ENCODE results near the gene RYR3. TPM values are rescaled to one million over a fixed set of nuclear protein-coding genes. Genes with fewer than 3 reads are reported as not detected.
"Not testable (repeated sequence)": the region's sequence is repeated elsewhere in the genome, so short reads cannot be mapped to it uniquely, and the experiment has no call there.

Gene RYR3
- total RNA-seq, 2 experiments from 2014 or later: not detected

DNA sequence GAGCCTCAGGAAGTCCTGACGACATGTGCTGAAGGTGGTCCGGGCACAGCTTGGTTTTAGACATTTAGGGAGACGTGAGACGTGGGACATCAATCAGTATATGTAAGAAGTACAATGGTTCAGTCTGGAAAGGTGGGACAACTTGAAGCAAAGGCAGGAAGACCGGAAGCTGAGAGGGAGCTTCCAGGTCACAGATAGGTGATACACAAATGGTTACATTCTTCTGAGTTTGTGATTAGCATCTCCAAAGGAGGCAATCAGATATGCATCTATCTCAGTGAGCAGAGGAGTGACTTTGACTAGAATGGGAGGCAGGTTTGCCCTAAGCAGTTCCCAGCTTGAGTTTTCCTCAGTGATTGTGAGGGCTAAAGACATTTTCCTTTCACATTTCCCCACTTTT, 282.1 kb downstream of the RYR3 start:
- Mint-ChIP-seq H3K4me1 (ENCODE audit: low read depth) (no peaks in the 10 kb centered on the region), H3K9me3 (peaks cover 6% of the 10 kb centered on the region), H3K4me3 (no peak overlapping the region), H3K27me3 (peaks cover 5% of the 10 kb centered on the region), H3K36me3 (no peaks in the 10 kb centered on the region), H3K27ac (no peak overlapping the region)
- intact Hi-C loops (cut with micrococcal nuclease): no loop called here
- ChIA-PET POLR2A (no interaction called here), CTCF (no interaction called here)
- DNase-seq: no peak

GRCh38 chr15:33598382-33598781, 287.6 kb downstream of the RYR3 start:
- H3K4me3 Mint-ChIP-seq; DNase-seq; intact Hi-C loops (cut with micrococcal nuclease); POLR2A ChIA-PET; H3K9me3 Mint-ChIP-seq; H3K36me3 Mint-ChIP-seq; H3K27ac Mint-ChIP-seq; H3K27me3 Mint-ChIP-seq; H3K4me1 Mint-ChIP-seq (ENCODE audit: low read depth); CTCF ChIA-PET: not testable (repeated sequence)

DNA sequence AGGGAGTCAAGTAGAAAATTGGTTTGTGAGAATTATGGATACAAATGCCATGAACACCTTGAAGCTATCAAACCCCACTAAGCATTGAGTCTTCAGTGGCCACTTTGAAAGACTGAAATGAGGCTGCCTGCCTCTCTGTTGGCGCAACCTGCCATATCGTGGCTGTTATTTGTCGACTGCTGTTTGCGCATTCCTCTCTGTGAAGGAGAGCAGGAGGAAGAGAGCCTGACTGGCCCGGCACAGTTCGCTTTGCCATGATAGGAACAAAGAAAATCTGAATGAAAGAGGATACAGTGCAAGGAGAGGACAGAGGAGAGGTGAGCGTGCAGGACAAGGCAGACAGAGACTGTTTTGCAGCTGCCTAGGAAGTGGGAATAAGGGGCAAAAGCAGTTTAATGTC, 289.4 kb downstream of the RYR3 start:
- no peaks in the 10 kb centered on the region for H3K27me3 Mint-ChIP-seq
- intact Hi-C loops (cut with micrococcal nuclease): no loop called here
- POLR2A ChIA-PET: no interaction called here
- no peak overlapping the region for H3K27ac Mint-ChIP-seq
- CTCF ChIA-PET: no interaction called here
- no peaks in the 10 kb centered on the region for H3K9me3 Mint-ChIP-seq
- no peak overlapping the region for H3K4me3 Mint-ChIP-seq
- DNase-seq: no peak
- no peaks in the 10 kb centered on the region for H3K4me1 Mint-ChIP-seq (ENCODE audit: low read depth)
- no peaks in the 10 kb centered on the region for H3K36me3 Mint-ChIP-seq

- CTCF ChIA-PET: no interaction called here
- no peaks in the 10 kb centered on the region for H3K9me3 Mint-ChIP-seq
- intact Hi-C loops (cut with micrococcal nuclease): no loop called here
- no peaks in the 10 kb centered on the region for H3K4me1 Mint-ChIP-seq (ENCODE audit: low read depth)
- H3K4me3 Mint-ChIP-seq: no peak overlapping the region
- POLR2A ChIA-PET: no interaction called here
- H3K27me3 Mint-ChIP-seq: no peaks in the 10 kb centered on the region
- no peaks in the 10 kb centered on the region for H3K36me3 Mint-ChIP-seq
- DNase-seq: no peak
- H3K27ac Mint-ChIP-seq: no peak overlapping the region
Observed at GRCh38 chr15:33601461-33601860, 290.7 kb downstream of the RYR3 start.

GRCh38 chr15:33608714-33609113, 297.9 kb downstream of the RYR3 start:
- no peaks in the 10 kb centered on the region for H3K4me1 Mint-ChIP-seq (ENCODE audit: low read depth)
- H3K27ac Mint-ChIP-seq: no peak overlapping the region
- no peaks in the 10 kb centered on the region for H3K9me3 Mint-ChIP-seq
- no peak overlapping the region for H3K4me3 Mint-ChIP-seq
- intact Hi-C loops (cut with micrococcal nuclease): no loop called here
- no peak for DNase-seq
- ChIA-PET CTCF (no interaction called here), POLR2A (no interaction called here)
- no peaks in the 10 kb centered on the region for H3K36me3 Mint-ChIP-seq
- H3K27me3 Mint-ChIP-seq: no peaks in the 10 kb centered on the region

GRCh38 chr15:33612721-33613304, 302.0 kb downstream of the RYR3 start:
- Mint-ChIP-seq H3K4me3 (no peak overlapping the region), H3K27ac (no peak overlapping the region), H3K4me1 (ENCODE audit: low read depth) (no peaks in the 10 kb centered on the region), H3K36me3 (no peaks in the 10 kb centered on the region), H3K27me3 (no peaks in the 10 kb centered on the region), H3K9me3 (no peaks in the 10 kb centered on the region)
- intact Hi-C loops (cut with micrococcal nuclease): no loop called here
- POLR2A ChIA-PET: no interaction called here
- no peak for DNase-seq
- CTCF ChIA-PET: no interaction called here

- ChIA-PET CTCF (no interaction called here), POLR2A (no interaction called here)
- intact Hi-C loops (cut with micrococcal nuclease): no loop called here
- Mint-ChIP-seq H3K9me3 (no peaks in the 10 kb centered on the region), H3K4me1 (ENCODE audit: low read depth) (no peaks in the 10 kb centered on the region), H3K27ac (no peak overlapping the region), H3K36me3 (no peaks in the 10 kb centered on the region), H3K27me3 (no peaks in the 10 kb centered on the region), H3K4me3 (no peak overlapping the region)
- no peak for DNase-seq
Observed at GRCh38 chr15:33616475-33616874, 305.7 kb downstream of the RYR3 start.

- H3K4me1 Mint-ChIP-seq (ENCODE audit: low read depth): no peaks in the 10 kb centered on the region
Observed at GRCh38 chr15:33618350-33618749, 307.6 kb downstream of the RYR3 start.

DNA sequence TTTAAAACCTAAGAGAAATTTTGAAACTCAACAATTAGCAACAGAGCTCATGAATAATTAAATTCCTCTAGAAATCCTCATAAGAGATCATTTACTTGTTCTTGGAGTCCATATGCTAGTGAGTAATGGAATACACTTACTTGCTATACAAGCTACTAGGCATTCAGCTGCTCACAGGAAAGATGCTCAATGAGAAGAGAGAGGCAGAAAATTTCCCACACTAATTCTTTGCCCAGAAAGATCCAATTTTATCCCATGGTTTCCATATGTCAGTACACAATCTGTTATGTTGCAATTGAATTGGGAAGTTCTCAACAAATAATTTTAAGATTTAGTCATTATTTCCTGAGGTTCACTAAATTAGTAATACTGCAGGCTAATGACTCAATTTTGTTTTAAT, 310.4 kb downstream of the RYR3 start:
- ChIA-PET POLR2A (no interaction called here), CTCF (no interaction called here)
- H3K4me1 Mint-ChIP-seq (ENCODE audit: low read depth): no peaks in the 10 kb centered on the region
- H3K4me3 Mint-ChIP-seq: no peak overlapping the region
- H3K9me3 Mint-ChIP-seq: no peaks in the 10 kb centered on the region
- DNase-seq: no peak
- H3K27me3 Mint-ChIP-seq: peaks cover 2% of the 10 kb centered on the region
- intact Hi-C loops (cut with micrococcal nuclease): no loop called here
- H3K36me3 Mint-ChIP-seq: no peaks in the 10 kb centered on the region
- H3K27ac Mint-ChIP-seq: no peak overlapping the region

More at GRCh38 chr15:33618350-33618749, 307.6 kb downstream of the RYR3 start:
- Mint-ChIP-seq H3K4me3 (no peak overlapping the region), H3K36me3 (no peaks in the 10 kb centered on the region), H3K27me3 (no peaks in the 10 kb centered on the region), H3K9me3 (no peaks in the 10 kb centered on the region), H3K27ac (no peak overlapping the region)
- ChIA-PET POLR2A (no interaction called here), CTCF (no interaction called here)
- intact Hi-C loops (cut with micrococcal nuclease): no loop called here
- no peak for DNase-seq

GRCh38 chr15:33623010-33623409, 312.2 kb downstream of the RYR3 start:
- intact Hi-C loops (cut with micrococcal nuclease): no loop called here
- H3K36me3 Mint-ChIP-seq: no peaks in the 10 kb centered on the region
- H3K4me1 Mint-ChIP-seq (ENCODE audit: low read depth): no peaks in the 10 kb centered on the region
- no peak for DNase-seq
- H3K27me3 Mint-ChIP-seq: peaks cover 2% of the 10 kb centered on the region
- POLR2A ChIA-PET: no interaction called here
- no peak overlapping the region for H3K27ac Mint-ChIP-seq
- no peaks in the 10 kb centered on the region for H3K9me3 Mint-ChIP-seq
- CTCF ChIA-PET: no interaction called here
- no peak overlapping the region for H3K4me3 Mint-ChIP-seq

- Mint-ChIP-seq H3K4me3 (no peak overlapping the region), H3K27me3 (peaks cover 2% of the 10 kb centered on the region), H3K36me3 (no peaks in the 10 kb centered on the region), H3K27ac (no peak overlapping the region), H3K9me3 (no peaks in the 10 kb centered on the region), H3K4me1 (ENCODE audit: low read depth) (no peaks in the 10 kb centered on the region)
- ChIA-PET POLR2A (no interaction called here), CTCF (no interaction called here)
- intact Hi-C loops (cut with micrococcal nuclease): no loop called here
- DNase-seq: no peak
Observed at GRCh38 chr15:33624439-33624838, 313.7 kb downstream of the RYR3 start.

GRCh38 chr15:33629647-33630046, 318.9 kb downstream of the RYR3 start:
- intact Hi-C loops (cut with micrococcal nuclease): no loop called here
- CTCF ChIA-PET: no interaction called here
- DNase-seq: no peak

DNA sequence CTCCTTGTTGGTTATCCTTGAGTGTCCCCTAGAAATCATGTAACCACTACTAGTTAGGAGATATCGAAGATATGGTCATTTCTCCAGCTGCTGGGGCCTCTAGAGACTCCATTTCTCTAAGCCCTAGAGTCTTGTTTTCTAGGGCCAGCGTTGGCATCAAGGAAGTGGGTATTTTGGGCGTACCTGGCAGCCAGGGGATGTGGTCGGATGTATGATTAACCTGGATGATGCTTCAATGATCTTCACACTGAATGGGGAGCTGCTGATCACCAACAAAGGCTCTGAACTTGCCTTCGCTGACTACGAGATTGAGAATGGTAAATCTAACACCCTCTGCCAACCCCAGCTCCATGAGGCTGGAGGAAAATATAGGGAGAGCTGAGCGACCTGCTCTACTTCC, 325.5 kb downstream of the RYR3 start:
- no peak overlapping the region for H3K27ac Mint-ChIP-seq
- intact Hi-C loops (cut with micrococcal nuclease): no loop called here
- H3K36me3 Mint-ChIP-seq: no peaks in the 10 kb centered on the region
- DNase-seq: no peak
- POLR2A ChIA-PET: no interaction called here
- CTCF ChIA-PET: no interaction called here
- H3K27me3 Mint-ChIP-seq: no peaks in the 10 kb centered on the region
- no peak overlapping the region for H3K4me3 Mint-ChIP-seq
- H3K9me3 Mint-ChIP-seq: no peaks in the 10 kb centered on the region
- no peaks in the 10 kb centered on the region for H3K4me1 Mint-ChIP-seq (ENCODE audit: low read depth)

More at GRCh38 chr15:33629647-33630046, 318.9 kb downstream of the RYR3 start:
- Mint-ChIP-seq H3K27ac (no peak overlapping the region), H3K36me3 (no peaks in the 10 kb centered on the region), H3K4me3 (no peak overlapping the region), H3K4me1 (ENCODE audit: low read depth) (no peaks in the 10 kb centered on the region), H3K9me3 (no peaks in the 10 kb centered on the region), H3K27me3 (no peaks in the 10 kb centered on the region)
- POLR2A ChIA-PET: no interaction called here

DNA sequence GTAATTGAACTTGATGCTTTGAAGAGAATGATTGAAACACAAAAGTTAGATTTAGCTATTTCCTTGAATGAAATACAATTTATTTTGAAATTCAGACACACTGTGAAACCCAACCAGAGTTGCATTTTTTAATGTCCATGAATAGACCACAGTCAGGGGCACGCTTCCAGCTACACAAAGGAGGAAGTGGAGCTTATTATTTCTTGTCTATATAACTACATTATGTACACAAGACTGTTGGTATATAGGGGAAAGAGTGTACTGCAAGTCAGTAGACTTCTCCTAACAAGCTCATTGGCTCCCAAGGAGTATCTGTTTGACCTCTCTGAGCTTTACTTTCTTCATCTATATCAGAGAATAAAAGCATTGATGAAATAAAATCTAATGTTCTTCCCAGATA, 326.2 kb downstream of the RYR3 start:
- CTCF ChIA-PET: no interaction called here
- H3K4me1 Mint-ChIP-seq (ENCODE audit: low read depth): no peaks in the 10 kb centered on the region
- no peaks in the 10 kb centered on the region for H3K27me3 Mint-ChIP-seq
- intact Hi-C loops (cut with micrococcal nuclease): no loop called here
- H3K4me3 Mint-ChIP-seq: no peak overlapping the region
- no peak for DNase-seq
- POLR2A ChIA-PET: no interaction called here
- no peak overlapping the region for H3K27ac Mint-ChIP-seq
- no peaks in the 10 kb centered on the region for H3K36me3 Mint-ChIP-seq
- no peaks in the 10 kb centered on the region for H3K9me3 Mint-ChIP-seq

Data from activated CD4-positive, alpha-beta memory T cell treated with anti-CD3 and anti-CD28 coated beads for 36 hours (primary cell).